Stimulated activated CD4-positive, alpha-beta T cell treated with anti-CD3 and anti-CD28 coated beads, Interleukin-12 subunit alpha, Interleukin-12 subunit beta, amount 100 ng/mL, for 4 hours (primary cell): ENCODE data around the gene RBP5.
A peak's percentile ranks its signal among the peaks of the same experiment; 100 is the strongest.

Experiments
- DNase-seq: peaks from one replicate; pipeline ENCODE4 v3.0.0-alpha.2; 2020

RBP5 gene

DNA sequence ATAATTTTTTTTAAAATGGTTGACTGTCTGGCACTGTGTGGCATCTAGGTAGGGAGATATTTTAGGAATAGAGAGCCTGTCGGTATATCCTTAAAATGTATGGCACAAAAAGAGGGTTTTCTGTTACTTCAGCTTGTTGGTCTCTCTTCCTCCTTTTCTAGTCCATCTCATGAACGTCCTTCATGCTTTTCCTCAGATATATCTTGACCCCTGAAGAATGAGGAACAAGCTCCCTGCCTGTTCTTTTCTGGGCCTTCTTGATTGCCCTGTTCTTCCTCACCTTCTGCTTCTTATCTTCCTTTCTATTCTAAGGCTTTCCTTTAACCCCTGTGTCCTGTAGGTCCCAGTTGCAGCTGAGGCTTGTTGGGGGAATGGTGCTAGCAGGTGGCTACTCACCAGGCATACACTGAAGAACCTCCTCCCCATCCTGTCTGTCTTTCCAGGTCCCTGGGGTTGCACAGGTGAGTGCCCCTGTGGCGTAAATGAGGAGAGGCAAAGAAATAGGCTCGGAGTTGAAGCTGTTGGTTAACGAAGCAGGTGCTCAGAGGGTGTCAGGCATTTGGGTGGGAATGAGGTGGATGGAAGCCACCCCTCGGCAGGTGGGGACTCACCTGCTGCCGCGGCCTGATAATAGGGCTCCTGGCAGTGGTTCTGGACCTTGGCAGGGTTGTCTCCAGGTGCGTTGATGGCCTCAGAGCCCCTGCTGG is 29.2 kb downstream of the RBP5 start:
- no peak for DNase-seq

DNA sequence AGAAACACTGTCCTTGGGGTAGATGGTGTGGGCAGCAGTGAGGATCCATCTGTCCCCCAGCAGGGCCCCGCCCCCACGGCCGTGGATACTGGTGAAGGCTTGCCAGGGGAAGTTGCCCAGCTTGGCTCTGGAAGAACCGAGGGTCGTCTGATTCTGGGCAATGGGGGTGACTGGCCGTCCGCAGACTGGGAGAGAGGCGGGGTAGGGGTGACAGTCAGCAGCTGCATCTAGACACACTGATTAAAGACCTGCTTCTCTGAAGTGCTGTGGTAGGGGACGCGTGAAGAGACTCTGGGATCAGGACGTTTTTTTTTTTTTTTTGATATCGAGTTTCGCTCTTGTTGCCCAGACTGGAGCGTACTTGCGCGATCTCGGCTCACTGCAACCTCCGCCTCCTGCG is 31.7 kb downstream of the RBP5 start:
- DNase-seq, result no peak

DNA sequence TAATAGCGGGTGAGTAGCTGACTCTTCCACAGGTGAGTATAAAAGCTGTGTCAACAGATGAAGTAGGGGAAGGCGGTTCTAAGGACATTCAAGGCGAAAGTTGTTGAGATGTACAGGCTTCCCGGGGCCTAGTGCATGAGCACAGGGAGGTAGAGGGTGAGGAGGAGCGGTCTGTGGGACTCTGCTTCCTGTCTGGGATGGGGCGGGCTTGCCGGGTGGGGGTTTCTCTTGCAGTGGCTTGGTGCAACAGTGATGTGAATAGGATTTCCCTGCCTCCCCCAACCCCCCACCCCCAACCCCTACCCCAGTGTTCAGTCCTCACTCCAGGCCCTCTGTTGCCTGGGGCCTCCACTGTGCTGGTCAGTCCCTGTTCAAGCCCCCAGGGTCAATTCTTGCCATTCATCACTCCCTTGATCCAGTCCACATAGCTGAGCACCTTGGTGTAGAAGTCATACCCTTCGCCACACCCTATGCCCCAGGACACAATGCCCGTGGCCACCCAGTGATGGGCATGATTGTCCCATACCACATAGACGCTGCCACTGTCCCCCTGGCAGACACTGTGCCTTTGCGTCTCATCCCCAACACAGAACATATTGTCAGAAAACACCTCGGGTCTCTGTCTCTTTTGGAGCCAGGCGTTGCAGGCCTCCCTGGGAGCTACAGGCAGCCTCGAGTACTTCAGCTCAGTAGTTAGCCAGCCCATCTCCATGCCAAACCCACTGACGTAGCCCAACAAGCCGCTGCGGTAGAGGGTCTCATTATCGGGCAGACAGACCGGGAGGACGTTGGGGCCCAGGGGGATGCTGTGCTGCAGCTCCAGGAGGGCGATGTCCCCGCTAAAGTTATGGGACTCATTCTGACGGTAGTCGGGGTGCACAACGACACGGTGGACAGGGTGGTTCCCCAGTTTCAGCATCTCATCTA is 32.4 kb downstream of the RBP5 start:
- no peak for DNase-seq

DNA sequence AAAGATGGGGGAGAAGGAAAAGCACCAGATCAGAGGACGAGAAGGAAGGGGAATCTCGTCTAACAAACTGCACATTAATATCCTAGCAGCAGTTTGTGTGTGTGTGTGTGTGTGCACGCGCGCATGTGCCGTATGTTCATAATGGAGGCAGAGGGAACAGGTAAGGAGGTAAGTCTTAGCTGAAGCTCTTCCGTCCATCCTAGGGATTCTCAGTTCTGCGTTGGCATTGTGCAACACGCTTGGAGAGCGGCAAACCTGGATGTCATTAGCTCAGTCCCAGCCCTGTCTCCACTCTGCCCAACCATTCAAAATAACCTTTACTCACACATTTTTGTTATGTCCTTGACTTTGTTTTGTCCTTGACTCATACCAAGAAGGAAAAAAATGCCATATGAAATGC is 34.8 kb downstream of the RBP5 start:
- no peak for DNase-seq

DNA sequence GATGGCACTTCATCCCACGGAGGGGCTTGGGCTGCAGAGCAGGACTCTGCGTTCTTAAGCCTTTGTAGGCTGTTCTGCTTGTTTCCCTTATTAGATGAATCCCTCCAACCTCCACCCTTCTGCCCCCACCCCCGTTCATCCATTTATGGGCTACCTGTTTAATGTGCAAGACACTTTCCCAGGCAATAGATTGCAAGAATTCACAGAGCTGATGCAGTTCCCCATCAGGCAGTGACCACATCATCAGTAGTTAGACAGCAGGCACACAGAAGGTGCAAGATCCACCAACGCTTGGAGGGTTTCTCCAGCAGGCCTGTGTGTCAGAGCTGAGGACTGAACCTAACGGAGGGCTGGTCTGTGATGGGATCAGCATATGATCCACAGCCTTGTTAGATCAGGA is 35.2 kb downstream of the RBP5 start:
- no peak for DNase-seq

DNA sequence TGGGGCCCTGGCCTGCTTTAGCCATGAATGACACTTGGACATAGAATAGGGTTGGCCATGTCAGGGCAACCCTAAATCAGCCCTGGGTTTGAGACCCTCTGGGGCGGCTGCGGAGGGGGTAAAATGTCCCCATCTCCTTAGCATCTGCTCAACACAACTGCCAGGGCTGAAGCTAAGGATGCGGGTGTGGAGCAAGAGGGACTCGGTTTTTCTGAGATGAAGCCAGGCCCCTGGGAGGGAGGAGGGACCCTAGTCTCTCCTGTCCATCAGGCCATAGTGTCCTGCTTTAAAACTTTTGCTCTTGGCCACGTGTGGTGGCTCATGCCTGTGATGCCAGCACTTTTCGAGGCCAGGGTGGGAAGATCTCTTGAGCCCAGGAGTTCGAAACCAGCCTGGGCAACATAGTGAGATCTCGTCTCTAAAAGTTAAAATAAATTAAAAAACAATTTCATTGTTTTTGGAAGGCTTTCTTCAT is 35.7 kb downstream of the RBP5 start:
- no peak for DNase-seq

DNA sequence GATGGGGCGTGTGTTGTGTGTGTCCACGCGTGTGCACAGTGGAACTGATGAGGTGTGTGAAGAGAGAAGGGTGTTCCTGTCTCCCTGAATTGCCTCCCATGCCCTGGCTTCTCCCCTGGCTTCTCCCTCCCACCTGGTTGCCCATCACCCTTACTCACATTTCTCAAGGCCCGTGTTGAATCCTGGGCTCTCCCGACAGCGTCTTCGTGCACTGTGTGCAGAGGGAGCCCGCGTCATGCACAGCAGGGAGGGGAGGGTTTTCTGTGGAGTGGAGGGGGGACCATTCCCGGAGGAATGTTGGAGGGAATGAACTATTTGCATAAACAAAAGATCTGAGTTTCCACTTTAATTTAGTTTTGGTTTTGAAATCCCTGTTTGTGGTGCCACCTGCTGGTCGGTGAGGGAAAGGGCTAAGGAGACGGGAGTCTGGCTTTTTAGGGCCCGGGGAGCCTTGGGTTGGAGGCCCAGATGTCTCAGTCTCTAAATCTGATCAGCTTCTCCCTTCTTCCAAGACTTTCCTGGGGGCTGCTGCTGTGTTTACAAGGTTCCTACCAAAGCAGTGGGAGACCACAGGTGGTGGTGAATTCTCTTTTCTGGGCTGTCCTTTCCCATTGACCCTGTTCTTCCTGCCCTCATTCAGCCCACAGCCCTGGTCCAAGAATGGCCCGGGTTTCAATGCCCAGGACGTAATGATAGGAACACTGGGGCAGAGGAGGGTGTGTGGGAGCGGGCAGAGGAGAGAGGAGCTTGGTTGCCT is 36.3 kb downstream of the RBP5 start, which contains the start of gene C1R:
Gene C1R, minus strand, starts transcription at position 217 of the 757 bp plus-strand sequence. Its CDS starts 57 bp downstream, at position 160.
- peak; percentile 65 for DNase-seq

DNA sequence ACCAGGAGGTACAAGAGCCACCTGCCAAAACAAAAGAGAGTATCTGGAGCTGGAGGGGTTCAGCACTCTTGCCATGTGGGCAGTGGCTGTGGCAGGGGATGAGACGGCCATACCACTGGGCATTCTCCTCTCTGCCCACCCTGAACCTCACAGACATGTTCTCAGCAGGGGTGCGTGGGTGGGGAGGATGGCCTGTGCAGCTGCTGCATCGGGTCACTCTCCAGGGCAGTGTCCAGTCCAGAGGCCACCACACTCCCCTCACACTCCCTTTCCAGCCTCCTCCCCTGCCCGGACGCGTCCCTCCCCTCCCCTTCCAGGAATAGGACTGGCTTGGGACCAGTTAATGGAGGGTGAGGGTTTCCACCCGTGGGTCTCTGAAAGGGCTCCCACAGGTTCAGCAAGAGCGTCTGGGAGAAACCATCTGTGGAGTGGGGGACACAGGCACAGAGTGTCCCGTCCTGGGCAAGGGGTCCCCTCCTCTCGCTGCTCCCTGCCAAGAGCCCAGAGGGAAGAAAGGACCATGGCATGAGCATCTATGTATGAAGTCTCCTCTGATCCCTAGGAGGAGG is 36.9 kb downstream of the RBP5 start:
- DNase-seq, result no peak

DNA sequence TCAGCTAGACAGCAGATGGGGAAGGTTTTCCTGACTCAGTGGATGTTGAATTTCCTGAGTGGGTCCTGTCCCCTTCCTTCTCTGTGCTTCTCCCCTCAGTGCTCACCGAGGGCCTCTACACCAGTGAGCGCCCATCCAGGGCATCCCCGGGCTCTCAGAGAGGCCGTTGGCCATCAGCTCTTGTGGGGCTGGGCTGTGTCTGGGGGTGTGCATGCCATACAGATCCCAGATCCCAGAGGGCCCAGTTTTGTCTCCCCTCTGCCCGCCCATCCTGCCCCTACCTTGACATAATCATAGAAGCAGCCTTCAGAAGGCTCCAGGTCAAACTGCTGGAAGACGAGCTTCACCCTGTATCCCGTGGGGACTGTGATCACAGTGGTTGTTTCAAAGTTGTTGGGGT is 37.5 kb downstream of the RBP5 start:
- DNase-seq, result no peak

DNA sequence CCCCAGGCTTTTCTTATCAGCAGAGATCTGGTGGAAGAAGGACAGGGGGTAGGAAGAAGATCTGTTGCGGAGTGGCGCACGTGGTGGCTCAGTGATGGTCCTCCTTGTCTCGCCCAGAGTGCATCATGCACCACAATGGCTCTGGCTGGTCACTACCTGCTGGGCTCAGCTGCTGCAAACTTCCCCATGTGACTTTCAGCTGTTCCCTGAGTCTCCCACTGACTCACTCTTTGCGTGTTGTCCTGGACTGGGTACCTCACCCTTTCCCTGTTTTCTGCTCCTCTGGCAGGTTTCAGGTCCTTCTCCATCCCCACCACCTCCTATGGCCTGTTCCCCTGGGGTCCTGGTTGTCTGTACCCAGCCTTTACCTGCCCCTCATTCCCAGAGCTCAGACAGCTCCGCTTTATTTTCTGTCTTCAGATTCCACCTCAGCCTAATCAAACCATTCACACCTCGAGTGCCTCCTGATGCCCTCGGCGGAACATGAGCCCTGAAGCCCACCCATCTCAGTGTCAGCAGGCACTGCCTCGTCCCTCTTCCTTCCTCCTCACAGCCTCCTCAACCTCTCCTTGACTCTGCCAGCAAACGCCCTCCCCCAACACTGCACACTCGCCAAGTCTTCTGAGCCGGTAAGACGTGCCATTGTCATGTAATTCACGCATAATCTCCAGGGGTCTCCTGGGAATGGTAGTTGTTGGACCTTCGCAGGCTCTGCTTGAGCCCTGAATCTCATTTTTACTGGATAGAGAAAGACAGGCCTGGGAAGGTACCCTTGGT is 38.3 kb downstream of the RBP5 start:
- no peak for DNase-seq

DNA sequence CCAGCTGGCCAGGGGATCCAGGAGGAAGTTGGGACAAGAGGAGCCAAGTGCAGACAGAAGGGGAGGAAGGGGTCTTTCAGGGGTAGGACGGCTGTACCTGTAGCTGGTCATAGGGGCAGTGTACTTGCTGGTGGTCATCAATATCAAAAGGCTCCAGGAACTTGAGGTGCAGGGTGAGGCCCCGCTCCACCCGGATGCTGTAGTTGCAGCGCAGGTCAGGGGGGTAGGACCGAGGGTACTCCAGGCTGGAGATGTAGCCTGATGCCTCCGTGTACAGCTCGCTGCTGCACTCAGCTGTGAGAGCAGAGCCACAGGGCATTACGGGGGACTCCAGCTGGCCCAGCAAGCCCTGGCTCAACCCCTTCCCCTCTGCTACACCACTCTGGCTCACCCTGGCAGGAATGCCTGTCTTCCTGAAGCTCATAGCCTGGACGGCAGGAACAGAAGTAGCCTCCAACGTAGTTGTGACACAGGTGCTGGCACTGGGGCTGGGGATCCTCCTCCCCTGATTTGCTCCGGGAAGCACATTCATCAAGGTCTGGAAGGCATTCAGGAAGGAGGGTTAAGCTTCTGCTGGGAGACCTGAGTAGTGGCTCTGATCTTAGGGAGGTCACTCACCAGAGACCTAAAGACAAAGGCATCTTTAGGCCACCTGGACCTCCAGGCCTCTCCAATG is 39.4 kb downstream of the RBP5 start:
- no peak for DNase-seq

DNA sequence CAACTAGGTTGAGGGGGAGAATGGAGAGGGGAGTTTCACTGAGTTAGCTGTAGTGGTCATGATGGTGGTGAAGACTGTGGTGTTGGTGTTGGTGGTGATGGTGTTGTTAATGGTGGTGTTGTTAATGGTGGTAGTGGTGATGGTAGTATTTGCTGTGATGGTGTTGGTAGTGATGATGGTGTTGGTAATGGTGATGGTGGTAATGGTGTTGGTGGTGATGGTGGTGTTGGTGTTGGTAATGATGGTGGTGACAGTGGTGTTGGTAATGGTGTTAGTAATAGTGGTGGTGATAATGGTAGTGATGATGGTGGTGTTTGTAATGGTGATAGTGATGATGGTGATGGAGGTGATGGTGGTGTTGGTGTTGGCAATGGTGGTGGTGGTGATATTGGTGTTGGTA is 45.6 kb downstream of the RBP5 start:
- no peak for DNase-seq

DNA sequence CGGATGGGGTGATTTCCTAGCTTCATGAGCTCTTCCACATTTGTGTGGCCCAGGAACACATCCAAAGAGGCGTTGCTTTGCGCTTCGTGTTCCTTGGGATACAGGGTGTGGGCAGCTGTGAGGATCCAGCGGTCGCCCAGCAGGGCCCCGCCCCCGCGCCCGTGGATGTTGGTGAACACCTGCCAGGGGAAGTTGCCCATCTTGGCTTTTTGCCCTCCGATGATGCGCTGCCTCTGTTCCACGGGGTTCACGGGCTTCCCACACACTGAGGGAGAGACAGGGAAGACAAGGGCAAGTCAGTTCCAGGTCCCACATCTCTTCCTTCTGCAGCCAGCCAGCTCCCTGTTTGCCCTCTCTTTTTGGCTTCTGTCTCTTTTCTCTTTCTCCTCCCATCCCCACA is 47.7 kb downstream of the RBP5 start:
- no peak for DNase-seq

DNA sequence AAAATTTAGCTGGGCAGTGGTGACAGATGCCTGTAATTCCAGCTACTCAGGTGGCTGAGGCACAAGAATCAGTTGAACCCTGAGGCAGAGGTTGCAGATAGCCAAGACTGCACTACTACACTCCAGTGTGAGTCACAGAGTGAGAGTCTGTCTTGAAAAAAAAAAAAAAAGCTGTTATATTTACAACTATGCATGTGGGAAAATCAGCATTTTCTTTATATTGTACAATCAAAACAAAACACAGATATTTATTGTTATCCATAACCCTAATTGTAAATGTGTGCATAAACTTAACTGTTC is 48.9 kb downstream of the RBP5 start:
- no peak for DNase-seq

DNA sequence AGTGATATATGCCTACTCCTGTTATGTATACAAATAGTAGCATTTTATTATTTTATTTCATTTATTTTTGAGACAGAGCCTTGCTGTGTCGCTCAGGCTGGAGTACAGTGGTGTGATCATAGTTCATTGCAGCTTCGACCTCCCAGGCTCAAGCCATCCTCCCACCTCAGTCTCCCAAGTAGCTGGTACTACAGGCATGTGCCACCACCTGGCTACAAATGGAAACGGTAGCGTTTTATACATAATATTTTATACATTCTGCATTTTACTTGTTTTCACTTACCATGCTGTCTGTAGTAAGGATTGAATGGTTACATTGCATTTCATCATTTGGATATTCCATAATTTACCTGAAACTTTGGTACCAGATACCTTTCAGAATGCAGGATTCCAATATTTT is 50.5 kb downstream of the RBP5 start:
- DNase-seq, result no peak

DNA sequence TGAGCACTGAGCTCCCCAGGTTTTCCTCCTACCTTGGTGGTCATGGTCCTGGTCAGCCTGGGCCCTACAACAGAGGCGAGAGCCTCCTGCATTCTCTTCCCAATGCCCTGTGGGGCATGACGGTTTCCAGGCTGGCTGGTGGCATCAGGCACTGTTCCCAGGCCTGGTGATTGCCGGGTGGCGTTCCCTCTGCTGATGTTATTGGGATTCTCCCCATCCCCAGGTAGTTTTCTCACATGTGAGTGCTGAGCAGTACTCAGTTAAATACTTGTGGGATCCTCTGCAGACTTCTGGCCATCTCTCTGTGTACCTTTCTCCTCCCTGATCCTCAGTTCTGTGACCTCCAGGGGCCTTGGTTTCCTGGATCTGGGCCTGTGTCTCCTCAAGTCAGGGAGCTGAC is 52.2 kb downstream of the RBP5 start:
- no peak for DNase-seq

DNA sequence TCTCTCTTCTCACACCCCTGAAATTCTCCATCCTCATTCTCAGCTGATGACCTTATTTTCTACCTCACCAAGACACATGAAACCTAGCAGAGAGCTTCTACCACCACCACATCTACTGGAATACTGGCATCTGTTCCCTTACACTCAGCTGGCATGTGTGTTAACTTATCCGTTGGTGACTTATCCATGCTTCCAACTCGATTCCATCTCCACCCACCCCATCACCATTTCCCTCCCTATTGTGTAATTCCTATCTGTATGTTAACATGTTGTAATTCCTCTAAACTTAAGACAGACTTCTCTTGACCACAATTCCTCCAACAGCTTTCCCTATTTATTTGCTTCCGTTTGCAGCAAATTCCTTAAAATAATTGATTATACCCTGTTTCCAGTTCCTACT is 52.8 kb downstream of the RBP5 start:
- no peak for DNase-seq

DNA sequence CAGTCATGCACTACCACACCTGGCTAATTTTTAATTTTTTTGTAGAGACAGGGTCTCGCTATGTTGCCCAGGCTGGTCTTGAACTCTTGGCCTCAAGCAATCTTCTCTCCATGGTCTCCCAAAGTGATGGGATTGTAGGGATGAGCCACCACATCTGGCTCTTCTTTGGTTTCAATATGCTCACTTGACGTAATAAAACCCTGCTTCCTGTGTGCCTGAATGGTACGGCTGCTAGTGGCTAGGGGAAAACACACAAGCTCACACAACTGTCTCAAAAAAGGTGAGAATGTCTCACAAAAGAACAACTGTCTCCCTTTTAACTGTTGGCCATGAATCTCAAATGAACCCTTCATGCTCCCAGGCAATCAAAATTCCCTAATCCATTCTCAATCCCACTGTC is 53.2 kb downstream of the RBP5 start:
- no peak for DNase-seq

DNA sequence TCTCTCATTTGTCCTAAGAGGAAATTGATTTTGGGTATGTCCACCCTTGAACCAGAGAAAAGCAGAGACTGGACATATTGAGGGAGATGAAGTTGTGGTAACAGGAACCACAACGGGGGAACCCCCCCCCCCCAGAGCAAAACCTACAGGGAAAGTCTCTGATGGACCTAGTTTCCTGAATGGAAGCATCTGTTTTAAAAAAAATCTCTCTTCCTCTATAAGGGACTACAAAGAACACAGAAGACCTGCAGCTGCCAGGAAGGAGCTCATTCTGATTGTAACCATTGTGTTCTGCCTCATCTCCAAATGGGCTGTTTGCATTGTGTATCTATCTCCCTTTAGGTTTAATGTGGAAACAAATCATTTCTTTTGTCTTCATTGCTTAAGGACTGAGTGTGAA is 54.7 kb downstream of the RBP5 start:
- no peak for DNase-seq
